ENCODE data around the gene SLC19A1. TPM values are rescaled to one million over a fixed set of nuclear protein-coding genes. Genes with fewer than 3 reads are reported as not detected.
"Not testable (repeated sequence)": the region's sequence is repeated elsewhere in the genome, so short reads cannot be mapped to it uniquely, and the experiment has no call there.

SLC19A1 gene
- total RNA-seq, 1 donor from 2014 or later, result 28.2 TPM

- H3K4me3 Mint-ChIP-seq, result no peak overlapping the region
- DNase-seq (ENCODE audit: extremely low spot score, unreplicated experiment), result peak; percentile 58
- peaks cover 4% of the 10 kb centered on the region for H3K36me3 Mint-ChIP-seq
- H3K27me3 Mint-ChIP-seq, result no peaks in the 10 kb centered on the region
- H3K9me3 Mint-ChIP-seq, result no peaks in the 10 kb centered on the region
- H3K27ac Mint-ChIP-seq, result peak overlapping the region; percentile 79
- TF ChIP-seq CTCF (conservative IDR thresholded peaks at IDR 0.05), result no peak
- no peaks in the 10 kb centered on the region for H3K4me1 Mint-ChIP-seq (ENCODE audit: unreplicated experiment)
These were observed 14.1 kb downstream of the SLC19A1 start for GRCh38 chr21:45528028-45528705.

- H3K27me3 Mint-ChIP-seq; H3K9me3 Mint-ChIP-seq; H3K4me1 Mint-ChIP-seq (ENCODE audit: unreplicated experiment): not testable (repeated sequence)
- peak; percentile 64 for DNase-seq (ENCODE audit: extremely low spot score, unreplicated experiment)
- peak overlapping the region; percentile 9 for H3K4me3 Mint-ChIP-seq
- peak overlapping the region; percentile 79 for H3K27ac Mint-ChIP-seq
- H3K36me3 Mint-ChIP-seq, result peaks cover 11% of the 10 kb centered on the region
These were observed 14.9 kb downstream of the SLC19A1 start for GRCh38 chr21:45527151-45527999.

- Mint-ChIP-seq H3K36me3 (peaks cover 25% of the 10 kb centered on the region), H3K9me3 (no peaks in the 10 kb centered on the region), H3K4me1 (ENCODE audit: unreplicated experiment) (no peaks in the 10 kb centered on the region), H3K4me3 (no peak overlapping the region), H3K27ac (no peak overlapping the region), H3K27me3 (no peaks in the 10 kb centered on the region)
- no peak for TF ChIP-seq CTCF (conservative IDR thresholded peaks at IDR 0.05)
- DNase-seq (ENCODE audit: extremely low spot score, unreplicated experiment), result peak; percentile 49
These were observed 16.3 kb downstream of the SLC19A1 start for GRCh38 chr21:45525910-45526306.

GRCh38 chr21:45525153-45525909, 16.9 kb downstream of the SLC19A1 start:
- Mint-ChIP-seq H3K27me3 (no peaks in the 10 kb centered on the region), H3K4me3 (no peak overlapping the region), H3K4me1 (ENCODE audit: unreplicated experiment) (no peaks in the 10 kb centered on the region), H3K36me3 (peaks cover 29% of the 10 kb centered on the region), H3K9me3 (no peaks in the 10 kb centered on the region), H3K27ac (no peak overlapping the region)
- TF ChIP-seq CTCF (conservative IDR thresholded peaks at IDR 0.05), result no peak
- peak; percentile 67 for DNase-seq (ENCODE audit: extremely low spot score, unreplicated experiment)

- H3K9me3 Mint-ChIP-seq, result no peaks in the 10 kb centered on the region
- TF ChIP-seq CTCF (conservative IDR thresholded peaks at IDR 0.05), result no peak
- no peak overlapping the region for H3K27ac Mint-ChIP-seq
- peaks cover 34% of the 10 kb centered on the region for H3K36me3 Mint-ChIP-seq
- DNase-seq (ENCODE audit: extremely low spot score, unreplicated experiment), result peak; percentile 49
- H3K27me3 Mint-ChIP-seq, result no peaks in the 10 kb centered on the region
- H3K4me1 Mint-ChIP-seq (ENCODE audit: unreplicated experiment), result no peaks in the 10 kb centered on the region
- no peak overlapping the region for H3K4me3 Mint-ChIP-seq
These were observed 17.5 kb downstream of the SLC19A1 start for GRCh38 chr21:45524756-45525152.
